Endometrium (tissue), 2 donors: ENCODE measurements around the gene ARHGAP45.
"Not testable (repeated sequence)": the region's sequence is repeated elsewhere in the genome, so short reads cannot be mapped to it uniquely, and the experiment has no call there.

Source experiments
- FAIRE-seq: peaks from 2 replicates; lab custom pipeline; 2012; peaks lifted over from hg19 to GRCh38; lab: Jason Lieb, UNC
- donor health status: control.
- donor health status: control.

Gene ARHGAP45

DNA sequence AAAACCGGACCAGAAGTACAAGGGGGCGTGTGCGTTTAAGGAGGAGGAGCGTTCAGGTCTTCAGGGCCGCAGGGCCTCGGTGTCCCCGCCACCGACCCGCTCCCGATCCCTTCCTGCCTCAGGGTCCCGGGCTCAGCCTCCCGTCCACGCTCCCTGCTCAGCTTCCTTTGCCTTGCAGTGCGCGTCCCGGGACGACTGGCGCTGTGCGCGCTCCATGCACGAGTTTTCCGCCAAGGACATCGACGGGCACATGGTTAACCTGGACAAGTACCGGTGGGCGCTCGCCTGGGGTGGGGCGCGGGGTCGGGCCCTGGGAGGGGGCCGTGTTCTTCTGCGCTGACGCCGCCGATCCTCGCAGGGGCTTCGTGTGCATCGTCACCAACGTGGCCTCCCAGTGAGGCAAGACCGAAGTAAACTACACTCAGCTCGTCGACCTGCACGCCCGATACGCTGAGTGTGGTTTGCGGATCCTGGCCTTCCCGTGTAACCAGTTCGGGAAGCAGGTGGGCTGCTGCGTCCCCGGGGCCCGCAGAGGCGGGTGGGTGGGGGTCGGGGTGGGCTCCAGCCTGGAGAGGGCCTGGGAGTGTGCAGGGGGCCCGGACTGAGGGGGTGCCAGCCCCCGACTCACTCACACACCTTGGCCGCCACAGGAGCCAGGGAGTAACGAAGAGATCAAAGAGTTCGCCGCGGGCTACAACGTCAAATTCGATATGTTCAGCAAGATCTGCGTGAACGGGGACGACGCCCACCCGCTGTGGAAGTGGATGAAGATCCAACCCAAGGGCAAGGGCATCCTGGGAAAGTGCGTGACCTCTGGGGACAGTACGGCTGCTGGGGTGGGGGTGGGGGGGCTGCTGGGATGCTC, 38.3 kb downstream of the ARHGAP45 start:
- FAIRE-seq, result no peak

DNA sequence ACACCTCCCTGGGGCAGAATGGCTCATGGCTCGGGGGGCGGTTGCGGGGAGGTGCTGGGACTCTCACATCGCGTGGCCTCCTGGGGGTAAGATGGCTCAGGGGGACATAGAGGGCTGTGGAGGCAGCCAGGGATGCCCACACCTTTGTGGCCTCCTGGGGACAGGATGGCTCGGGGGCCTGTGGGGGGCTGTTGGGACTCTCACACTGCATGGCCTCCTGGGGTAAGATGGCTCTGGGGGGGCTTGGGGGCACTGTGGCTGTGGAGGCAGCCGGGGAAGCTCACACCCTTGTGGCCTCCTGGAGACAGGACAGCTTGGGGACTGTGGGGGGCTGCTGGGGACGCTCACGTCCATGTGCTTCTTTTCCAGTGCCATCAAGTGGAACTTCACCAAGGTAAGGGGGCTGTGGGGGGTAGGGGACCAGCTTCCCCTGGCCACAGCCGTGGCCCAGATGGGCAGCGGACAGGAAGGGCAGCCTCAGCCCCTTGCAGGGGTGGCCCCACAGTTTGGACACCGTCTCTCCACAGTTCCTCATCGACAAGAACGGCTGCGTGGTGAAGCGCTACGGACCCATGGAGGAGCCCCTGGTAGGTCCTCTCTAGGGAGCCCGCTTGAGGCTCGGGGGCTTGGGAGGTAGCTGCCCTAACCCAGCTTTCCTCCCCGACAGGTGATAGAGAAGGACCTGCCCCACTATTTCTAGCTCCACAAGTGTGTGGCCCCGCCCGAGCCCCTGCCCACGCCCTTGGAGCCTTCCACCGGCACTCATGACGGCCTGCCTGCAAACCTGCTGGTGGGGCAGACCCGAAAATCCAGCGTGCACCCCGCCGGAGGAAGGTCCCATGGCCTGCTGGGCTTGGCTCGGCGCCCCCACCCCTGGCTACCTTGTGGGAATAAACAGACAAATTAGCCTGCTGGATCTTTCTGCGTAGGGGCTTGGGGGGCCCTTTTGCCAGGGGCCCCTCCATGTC, 39.2 kb downstream of the ARHGAP45 start:
- no peak for FAIRE-seq

DNA sequence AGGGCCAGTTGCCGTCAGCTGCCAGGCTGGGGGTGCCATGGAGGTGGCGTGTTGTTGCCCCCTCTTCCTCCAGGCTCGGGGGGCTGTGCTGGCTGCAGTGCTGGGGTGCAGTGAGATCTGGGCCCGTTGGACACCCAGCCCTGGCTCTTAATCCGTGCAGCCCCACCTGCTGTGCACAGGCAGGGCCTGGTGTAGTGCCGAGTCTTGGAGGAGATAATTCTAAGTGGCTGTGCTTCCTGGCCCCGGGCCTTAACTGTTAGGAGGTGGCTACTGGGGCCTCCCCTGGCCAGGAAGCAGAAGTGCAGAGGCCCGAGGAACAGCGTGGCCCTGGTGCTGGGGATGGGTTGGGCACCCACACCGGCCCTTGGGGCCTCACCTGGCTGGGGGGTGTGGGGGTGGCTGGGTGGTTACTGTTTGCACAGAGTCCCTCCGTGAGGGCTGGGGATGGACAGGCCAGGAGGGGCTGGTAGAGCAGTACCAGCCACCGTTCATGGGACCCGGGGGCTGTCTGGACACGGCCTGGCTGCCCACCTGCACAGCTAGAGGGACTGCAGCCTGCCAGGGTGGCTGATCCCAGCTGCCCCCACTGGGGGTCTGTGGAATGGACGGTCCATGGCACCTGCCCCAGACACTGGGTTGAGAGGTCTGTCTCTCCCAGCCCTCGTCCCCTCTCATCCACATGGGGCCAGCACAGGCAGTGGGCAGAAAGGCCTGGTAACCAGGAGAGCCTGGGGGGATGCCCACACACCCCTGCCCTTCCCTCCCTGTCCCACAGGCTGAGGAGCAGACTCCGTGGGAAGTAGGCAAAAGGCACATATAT, 40.1 kb downstream of the ARHGAP45 start:
- FAIRE-seq, result no peak

DNA sequence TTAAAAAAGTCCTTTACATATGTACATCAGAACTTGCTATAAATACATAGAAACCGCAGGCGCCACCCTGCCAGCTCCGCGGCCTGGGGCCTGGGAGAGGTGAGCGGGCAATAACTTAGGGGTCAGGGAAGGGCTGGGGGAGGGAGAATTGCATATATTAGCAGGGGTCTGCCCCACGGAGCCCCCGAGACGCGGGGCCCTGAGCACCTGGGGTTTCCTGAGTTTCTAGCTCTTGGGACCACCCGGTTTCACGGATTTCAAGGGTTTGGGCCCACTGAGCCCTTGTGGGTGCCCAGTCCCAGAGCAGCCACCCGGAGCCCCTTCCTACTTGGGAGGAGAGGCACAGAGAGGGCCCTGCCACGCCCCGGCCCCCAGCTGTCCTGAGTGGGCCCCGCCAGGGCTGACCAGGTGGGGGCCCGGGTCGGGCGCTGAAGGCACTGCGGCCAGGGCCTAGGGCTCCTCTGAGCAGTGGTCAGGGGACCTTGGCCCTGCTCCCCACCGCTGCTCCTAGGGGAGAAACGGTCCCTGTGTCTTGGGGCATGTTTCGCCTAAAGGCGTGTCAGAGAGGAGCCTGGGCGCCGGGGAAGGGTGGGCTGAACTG, 40.8 kb downstream of the ARHGAP45 start:
- FAIRE-seq, result no peak

DNA sequence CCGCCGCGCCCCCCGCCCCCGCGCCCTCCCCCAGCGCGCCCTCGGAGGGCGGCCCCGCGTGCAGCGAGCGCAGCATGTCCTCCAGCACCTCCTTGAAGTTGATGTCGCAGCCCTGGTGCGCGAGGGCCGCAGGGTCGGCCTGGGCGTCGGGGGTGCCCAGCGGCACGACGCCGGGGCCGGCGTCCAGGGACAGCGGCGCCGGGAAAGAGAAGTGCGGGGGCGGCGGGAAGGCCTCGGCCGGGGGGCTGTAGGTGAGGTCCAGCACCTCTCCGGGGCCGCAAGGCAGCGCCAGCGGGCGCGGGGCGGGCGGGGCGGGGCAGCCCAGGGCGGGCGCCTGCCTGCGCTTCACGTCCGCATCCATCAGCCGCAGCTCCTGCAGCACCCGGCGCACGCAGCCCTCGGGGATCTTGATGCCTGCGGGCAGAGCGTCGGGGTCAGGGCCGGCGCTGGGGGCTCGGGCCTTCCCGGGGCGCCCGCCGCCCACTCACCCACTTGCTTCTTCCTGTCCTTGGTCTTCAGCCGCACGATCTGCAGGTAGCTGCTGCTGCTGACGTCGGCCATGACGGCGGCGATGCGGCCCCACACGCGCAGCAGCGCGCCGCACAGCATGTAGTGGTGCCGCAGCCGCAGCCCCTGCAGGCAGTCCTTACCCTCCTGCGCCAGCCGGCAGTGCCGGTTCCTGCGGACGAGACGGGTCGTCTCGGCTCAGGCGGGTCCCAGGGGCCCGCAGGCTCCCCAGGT, 41.5 kb downstream of the ARHGAP45 start:
- no peak for FAIRE-seq

DNA sequence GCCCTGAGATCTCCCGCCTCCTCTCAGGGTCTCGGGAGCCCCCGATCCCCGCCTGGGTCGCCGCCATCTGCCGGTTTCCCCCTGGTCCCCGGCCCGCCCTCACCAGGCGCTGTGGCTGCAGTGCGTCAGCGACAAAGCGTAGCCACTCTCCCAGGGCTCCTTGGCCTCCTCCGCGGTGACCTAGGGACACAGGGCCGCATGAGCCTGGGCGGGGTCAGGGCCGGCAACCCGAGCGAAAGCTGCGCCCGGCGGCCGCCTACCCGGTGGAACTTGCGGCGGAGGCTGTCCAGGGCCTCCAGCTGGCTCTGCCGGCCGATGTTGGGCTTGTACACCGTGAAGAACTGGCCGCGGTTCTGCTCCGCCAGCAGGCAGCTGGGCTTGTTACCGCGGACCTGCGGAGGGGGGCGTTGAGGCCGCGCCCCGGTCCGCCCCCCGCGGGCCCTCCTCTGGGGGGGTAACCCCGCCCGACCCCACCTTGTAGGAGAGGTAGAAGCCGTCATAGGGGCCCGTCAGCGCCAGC, 42.1 kb downstream of the ARHGAP45 start:
- FAIRE-seq, result no peak

DNA sequence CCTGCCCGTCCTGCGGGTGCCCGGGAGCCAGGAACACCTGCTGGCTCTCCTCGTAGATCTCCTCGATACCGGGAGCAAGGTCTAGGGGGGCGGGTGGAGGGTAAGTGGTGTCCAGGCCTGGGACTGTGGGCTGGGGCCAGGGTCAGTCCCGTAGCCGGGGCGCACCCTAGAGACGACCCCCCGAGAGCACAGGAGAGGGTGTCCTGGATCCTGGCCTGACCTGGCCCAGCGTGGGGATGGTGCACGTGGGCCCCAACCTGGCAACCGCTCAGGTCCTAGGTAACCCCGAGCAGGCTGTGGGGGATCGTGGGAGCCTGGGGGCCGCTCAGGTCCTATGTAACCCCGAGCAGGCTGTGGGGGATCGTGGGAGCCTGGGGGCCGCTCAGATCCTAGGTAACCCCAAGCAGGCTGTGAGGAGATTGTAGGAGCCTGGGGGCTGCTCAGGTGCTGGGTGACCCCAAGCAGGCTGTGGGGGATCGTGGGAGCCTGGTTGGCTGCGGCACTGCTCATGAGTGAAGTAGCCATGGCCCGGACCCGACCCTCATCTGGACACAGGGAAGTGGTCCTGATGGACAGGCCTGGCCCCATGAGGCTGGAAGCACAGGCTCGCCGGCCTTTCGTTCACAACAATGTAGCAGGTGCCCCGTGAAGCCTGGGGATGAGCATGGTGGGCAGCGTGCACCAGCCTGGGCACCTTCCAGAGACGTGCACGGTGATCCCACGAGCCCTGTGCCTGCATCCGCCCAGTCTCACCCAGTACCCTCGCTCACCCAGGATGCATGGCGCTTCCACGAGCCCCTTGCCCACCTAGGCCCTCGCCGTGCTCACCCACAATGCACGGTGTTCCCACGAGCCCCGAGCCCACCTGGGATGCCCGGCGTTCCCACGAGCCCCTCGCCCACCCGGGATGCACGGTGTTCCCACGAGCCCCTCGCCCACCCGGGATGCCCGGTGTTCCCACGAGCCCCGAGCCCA, 43.0 kb downstream of the ARHGAP45 start:
- FAIRE-seq, result no peak

DNA sequence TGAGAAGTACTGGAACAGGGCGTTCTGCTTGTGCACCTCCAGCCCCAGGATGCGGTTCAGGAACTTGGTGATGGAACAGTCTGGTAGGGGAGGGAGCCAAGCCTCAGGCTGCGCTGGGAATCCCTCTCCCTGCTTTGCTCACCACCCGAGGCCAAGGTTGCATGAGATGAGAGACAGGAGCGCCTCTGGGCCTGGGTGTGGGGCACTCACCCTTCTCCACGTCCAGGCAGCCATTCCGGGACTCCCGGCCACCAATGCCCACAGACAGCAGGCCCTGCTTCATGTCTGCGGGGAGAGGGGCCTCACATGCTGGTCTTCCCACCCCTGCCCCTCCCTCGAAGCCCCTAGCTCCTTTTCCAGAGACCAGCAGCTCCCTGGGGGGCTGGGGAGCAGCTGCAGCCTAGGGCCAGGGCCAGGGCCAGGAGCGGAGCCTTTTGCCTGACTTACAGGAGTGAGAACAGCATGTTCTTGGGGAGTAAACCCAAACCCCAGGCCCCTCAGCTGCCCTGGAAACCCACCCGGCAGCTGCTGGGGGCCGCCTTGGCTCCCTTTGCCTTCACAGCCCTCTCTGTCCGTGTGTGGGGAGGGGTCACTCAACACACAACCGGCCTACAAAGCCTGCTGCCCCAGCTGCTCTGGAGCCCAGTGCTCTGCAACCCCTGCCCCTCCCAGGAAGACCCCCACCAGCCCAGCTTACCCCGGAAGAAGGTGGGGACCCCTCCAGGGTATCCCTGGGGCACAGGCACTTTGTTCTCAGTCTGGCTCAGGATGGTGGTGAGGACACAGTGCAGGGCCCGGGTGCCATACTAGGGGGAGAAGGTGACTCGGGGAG, 44.1 kb downstream of the ARHGAP45 start:
- no peak for FAIRE-seq

DNA sequence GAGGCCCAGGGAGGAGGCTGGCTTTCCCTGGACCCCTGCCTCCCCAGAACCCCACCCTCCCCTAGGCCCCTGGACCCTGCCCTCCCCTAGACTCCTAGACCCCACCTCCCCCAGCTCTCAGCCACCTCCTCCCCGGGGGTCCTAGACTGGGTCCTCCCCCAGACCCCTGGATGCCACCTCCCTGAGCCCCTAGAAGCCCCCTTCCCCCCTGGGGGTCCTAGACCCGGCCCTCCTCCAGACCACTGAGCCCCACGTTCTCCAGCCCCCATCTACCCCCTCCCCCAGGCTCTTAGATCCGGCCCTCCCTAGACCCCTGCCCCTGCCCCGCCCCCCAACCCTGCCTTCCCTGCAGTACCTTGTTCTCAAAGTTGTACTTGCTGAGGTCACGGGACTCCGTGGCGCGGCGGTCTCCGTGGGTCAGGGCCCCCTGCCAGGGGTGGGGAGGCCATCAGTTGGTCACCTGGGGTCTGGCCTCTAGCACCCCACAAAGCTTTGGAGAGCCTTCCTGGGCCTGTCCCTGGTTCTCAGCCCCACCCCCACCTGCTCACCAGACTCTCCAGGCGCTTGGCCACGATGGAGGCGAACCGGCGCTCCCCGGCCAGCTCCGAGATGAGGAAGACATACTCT, 44.8 kb downstream of the ARHGAP45 start:
- FAIRE-seq, result no peak

DNA sequence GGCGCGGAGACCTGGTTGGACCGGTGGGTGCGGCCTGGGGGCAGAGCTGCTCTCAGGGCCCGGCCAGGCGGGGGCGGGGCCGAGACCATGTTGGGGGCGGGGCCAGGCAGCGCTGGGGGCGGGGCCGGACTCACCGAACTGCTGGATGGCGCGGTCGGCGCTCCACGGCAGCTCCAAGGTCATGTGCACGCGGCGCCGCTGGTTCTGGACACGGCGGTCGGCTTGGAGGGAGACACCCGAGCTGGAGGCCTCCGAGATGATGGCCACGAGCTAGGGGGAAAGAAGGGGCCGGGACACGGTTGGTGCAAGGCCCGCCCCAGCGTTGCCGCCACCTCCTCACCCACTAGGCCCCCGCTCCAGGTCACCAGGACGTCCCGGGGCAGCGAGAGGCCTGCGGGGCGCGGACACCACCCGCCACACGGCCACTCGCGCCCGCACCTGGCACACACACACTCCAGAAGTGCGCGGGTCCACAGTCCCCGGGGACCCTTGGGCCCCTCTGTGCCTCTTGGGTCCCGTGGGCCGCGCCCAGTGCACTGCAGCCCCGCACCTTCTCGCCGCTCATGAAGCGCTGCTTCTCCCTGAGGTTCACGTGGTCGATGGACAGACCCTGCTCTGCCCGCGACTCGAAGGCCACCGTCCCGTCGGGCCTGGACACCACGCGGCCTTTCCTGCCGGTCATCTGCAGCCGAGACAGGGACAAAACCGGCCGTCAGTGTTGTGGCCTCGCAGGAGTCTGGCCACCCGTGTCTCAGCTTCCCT, 45.5 kb downstream of the ARHGAP45 start:
- no peak for FAIRE-seq

DNA sequence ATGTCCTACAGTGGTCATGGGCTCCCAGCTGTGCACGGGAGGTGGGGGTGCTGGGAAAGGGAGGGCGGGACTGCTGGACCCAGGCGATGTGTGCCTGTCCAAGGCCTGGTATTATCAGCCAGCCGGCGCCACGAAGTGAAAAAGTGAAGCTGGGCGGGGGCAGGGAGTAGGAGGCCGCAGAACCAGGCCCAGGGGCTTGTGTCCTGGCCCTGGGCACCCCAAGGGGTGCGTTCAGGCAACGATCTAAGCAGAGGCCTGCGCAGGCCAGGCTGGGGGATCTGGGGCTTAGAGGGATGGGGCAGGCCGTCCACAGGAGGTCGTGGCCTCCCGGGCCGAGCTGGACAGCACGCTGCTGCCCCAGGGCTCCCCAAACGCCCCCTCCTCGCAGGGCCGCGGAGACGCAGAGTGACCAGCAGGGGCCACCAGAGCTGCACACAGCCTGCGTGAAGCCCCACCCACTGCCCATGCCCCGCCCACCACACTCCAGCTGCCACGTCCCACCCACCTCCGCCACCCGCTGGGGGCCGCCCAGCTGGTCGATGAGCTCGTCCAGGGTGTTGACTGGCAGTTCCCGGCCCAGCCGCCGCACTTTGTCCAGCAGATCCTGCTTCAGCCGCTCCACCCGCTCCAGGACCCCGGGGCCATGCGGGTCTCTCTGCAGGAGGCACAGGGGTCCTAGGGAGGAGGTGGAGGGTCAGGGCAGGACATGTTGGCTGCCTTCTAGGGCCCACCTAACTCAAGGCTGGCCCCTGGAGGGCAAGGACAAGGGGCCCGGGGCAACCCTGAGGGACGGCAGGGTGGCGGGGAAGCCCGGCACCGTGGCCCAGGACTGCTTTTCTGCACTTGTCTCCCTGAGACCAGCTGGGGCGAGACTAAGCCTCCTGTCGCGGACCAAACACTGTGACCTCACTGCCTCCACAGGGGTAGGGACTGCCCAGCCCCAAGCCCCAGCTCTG, 46.3 kb downstream of the ARHGAP45 start:
- no peak for FAIRE-seq

DNA sequence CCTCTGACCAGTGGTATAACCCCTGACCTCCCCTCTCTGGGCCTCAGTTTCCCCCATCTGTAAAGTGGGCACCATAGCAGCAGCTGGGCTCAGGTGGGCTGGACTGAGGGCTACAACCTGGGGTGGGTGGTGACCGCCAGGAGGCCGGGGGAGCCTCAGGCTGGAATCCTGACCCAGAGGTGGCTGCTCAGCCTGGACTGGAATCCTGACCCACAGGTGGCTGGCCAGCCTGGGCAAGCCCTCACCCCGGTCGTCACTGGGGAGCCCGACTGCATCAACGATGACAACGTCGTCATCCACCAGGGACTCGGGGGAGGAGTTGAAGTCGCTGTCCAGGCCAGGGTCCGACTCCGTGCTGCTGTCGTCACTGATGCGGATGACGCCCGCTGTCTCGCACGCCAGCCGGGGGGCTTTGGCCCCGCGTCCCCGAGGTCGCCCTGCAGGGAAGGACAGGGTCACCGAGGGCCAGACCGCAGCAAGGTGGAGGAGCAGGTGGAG, 47.1 kb downstream of the ARHGAP45 start:
- no peak for FAIRE-seq

DNA sequence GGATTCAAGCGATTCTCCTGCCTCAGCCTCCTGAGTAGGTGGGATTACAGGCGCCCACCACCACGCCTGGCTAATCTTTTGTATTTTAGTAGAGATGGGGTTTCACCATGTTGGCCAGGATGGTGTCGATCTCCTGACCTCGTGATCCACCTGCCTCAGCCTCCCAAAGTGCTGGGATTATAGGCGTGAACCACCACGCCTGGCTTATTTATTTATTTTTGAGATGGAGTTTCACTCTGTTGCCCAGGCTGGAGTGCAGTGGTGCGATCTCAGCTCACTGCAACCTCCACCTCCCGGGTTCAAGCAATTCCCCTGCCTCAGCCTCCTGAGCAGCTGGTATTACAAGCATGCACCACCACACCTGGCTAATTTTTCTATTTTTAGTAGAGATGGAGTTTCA, 47.8 kb downstream of the ARHGAP45 start:
- not testable (repeated sequence) for FAIRE-seq

DNA sequence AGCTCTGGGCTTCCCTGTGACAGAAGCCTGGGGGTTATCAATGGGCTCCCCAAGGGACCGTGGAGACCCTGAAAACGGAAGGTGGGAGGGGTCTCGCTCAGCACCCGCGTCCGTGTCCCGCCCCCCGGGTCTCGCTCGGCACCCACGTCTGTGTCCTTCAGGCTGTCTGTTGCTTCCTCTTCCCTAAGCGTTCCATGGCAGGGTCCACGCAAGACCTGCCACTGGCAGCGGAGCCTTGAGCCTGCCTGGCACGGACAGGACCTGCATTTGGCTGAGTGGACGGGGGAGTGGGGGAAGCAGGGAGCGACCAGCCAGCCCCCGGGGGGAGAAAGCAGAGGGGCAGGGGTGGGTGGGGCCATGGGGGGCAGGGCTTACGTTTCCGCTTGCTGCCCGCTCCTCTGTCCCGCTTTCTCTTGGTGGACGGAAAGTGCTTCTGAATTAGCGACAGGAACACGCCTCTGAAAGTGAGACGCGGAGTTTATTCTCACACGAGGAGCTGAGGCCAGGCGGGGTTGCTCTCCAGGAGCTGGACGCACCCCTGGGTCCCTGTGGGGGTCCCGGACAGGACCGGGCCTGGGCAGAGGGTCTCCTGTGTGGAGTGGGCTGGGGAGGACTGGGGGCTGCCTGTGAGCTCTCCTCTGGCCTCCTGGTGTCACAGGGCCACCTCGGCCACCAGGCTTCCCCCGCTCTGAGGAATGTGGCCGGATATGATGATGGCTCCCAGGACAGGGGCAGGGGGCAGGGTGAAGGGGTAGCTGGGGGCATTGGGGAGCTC, 48.9 kb downstream of the ARHGAP45 start:
- FAIRE-seq, result no peak
